GM10847 (cell line): ENCODE measurements around the gene ZNF532.

Experiments used
- POLR2A ChIP-seq: IDR thresholded peaks from 2 replicates; pipeline ENCODE4 v1.6.1; 2011; ENCODE audit not compliant: insufficient read length; ENCODE audit errors: extremely low read depth

The ZNF532 gene

GRCh38 chr18:58843688-58844035, 21.0 kb upstream of the ZNF532 start:
- TF ChIP-seq POLR2A, result no peak

- TF ChIP-seq POLR2A, result no peak
Observed at GRCh38 chr18:58844871-58845270, 19.8 kb upstream of the ZNF532 start.

DNA sequence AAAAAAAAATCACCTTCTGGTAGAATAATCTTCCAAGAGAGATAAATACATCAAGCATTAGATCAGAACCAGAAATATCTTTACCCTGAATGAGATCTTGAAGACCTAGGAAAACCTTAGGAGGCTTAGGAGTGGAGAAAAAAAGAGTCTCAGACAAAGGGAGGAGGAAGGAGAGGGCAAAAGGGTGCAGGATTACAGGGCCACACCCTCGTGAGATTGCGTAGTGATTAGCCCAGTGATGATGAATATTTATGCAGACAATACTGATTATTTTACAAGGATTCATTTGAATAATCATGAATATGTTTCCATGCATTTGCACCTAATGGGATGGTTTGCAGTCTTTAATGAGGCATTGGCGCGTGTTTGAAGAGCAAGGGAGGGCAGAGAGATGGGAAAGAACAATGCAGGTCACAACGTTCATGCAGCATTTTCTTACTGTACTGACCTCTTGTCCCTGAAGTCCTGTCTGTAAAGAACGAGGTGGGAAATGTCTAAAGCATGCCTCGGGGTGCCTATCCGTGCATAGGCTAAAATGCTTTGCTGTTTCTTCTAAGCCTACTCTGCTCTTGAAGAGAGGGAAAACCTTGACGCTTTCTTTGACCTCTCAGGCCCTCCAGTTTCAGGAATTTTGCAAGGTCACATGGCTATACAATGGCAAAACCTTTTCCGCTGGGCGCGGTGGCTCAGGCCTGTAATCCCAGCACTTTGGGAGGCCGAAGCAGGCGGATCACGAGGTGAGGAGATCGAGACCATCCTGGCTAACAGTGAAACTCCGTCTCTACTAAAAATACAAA, 18.6 kb upstream of the ZNF532 start:
- no peak for TF ChIP-seq POLR2A

GRCh38 chr18:58847383-58848071, 17.1 kb upstream of the ZNF532 start:
- TF ChIP-seq POLR2A, result no peak

DNA sequence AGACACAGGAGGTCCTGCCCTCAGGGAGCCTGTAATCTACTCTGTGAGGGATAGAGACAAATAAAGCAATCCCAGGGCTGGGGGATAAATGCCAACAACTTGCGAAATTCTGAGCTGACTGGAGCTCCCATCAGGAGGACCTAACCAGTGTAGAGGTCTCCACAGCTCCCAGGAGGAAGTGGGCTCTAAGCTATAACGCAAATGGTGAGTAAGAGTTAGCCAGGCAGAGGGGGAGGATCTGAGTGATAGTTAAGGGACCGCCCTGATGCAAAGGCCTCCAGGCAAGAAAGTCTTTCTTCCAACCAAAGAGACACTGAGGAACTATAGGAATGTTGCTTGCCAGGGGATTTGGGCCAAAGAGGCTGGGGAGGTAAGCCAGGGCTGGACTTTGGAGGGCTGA, 16.0 kb upstream of the ZNF532 start:
- no peak for TF ChIP-seq POLR2A

DNA sequence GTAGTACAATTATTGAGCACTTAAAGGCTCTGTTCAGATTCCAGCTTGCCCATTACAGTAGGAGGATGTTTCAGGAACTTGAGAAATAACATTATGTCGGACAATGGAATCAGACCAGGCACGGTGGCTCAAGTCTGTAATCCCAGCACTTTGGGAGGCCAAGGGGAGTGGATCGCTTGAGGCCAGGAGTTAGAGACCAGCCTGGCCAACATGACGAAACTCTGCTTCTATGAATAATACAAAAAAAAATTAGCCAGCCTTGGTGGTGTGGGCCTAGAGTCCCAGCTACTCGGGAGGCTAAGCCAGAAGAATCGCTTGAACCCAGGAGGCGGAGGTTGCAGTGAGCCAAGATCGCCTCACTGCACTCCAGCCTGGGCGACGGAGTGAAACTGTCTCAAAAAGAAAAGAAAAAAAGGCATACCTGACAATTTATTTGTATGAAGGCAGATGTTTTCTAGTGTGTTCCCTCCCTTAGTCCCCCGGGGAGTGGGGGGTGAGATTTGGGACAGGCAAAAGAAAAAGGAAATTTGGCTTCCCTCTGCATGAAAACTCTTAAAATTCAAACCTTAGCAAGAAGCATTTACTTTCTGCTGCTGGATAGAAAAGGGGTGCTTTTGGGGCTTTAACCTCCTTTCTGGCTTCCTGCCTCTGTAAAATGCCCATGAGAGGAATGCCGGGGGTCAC, 13.7 kb upstream of the ZNF532 start:
- no peak for TF ChIP-seq POLR2A

DNA sequence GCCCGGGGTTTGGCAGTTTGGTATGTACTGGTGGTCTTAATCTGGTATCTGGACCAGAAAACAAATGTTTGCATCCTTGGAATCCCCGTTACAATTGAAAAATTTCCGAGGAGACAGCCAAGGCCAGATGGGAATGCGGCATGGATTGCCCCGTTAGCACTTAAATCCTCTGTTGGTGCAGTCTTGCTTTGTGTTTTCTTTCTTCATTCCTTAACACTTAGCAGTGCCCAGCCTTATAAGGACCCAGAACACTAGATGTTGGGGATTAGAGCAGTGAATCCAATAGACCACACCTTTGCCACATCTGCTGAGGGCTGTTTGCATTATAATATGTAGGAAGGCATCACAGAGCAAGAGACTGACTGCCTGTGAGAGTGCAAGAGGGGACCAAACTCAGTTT, 12.8 kb upstream of the ZNF532 start:
- no peak for TF ChIP-seq POLR2A

DNA sequence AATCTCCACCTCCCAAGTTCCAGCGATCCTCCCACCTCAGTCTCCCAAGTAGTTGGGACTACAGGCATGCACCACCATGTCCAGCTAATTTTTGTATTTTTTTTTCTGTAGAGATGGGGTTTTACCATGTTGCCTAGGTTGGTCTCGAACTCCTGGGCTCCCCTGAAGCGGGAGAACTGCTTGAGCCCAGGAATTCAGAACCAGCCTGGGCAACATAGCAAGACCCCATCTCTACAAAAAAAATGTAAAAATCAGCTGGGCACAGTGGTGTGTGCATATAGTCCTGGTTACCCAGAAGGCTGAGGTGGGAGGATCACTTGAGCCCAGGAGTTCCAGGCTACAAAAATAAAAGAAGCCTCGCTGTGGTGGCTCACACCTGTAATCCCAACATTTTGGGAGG, 12.0 kb upstream of the ZNF532 start:
- TF ChIP-seq POLR2A, result no peak

DNA sequence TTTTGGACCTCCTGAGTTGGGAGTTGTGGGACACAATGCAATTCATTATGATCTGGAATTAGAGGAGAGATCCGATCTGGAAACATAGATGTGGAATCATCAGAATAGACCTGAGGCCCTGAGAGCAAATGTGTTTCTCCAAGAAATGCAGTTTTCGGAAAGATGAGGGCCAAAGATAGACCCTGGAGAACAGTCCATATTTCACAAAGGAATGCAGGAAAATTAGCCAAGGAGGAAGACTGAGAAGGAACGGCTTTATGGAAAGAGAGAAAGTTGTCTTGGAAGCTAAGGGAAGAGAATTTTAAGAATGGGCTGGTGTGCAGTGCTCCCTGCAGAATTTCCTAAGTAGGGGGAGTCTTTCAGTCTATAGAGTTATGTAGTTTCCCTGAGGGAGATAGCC, 11.1 kb upstream of the ZNF532 start:
- TF ChIP-seq POLR2A, result no peak

GRCh38 chr18:58856881-58857280, 7.8 kb upstream of the ZNF532 start:
- no peak for TF ChIP-seq POLR2A

DNA sequence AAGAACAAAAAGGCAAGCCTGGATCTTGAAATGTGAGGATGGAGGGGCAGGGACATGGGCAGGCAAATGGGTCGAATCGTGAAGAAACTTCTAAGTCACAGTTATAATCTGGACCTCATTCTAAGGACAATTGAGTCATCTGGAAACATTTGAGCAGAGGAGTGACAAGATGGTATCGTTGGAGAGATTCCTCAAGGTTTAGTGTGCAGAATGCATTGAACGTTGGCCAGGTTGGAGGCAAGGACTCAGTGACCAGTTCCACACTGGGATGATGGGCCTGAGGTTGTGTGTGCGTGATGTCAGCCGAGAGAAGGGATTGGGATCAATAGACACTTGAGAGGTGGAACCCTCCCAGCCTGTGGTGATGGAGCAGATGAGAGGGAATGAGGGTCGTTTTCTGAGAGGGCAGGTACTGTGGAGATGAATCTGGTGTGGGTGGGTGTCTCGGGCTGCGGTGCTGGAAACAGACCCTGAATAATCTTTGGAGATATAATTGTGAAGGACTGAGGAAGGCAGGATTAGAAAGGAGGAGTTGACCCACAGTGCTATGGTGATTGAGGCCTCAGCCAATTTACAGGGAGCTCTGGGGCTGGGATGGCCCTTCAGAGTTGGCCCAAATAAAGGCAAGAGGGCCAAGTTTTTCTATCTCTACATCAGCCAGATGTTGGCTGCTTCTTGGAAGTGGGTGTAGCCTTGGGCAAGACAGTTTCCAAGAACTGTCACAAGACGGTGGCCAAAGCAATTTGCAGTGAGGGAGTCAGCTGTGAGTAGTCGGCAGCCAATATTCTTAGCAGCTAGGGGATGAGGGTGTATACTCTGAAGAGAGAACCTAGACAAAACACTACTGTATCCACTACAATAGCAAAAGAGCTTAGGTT, 5.8 kb upstream of the ZNF532 start:
- no peak for TF ChIP-seq POLR2A

DNA sequence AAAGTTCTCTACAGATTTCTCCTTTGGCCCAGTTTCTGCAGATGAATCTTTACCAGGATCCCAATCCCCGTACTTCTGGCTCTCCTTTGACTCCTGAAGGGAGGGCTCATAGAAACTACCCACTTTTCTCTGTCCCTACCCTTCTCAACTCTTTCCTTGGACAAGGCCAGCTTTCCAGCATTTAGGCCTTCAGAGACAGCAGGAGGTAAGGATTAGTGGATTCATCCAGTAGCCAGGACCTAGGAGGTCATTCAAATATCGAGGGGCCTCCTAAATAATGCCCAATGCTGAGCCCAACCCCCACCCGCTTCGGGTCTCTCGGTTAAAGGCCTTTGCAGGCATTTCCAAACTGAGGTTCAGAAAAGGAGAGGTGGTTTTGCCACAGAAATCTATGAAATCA, 4.8 kb upstream of the ZNF532 start:
- TF ChIP-seq POLR2A, result no peak

DNA sequence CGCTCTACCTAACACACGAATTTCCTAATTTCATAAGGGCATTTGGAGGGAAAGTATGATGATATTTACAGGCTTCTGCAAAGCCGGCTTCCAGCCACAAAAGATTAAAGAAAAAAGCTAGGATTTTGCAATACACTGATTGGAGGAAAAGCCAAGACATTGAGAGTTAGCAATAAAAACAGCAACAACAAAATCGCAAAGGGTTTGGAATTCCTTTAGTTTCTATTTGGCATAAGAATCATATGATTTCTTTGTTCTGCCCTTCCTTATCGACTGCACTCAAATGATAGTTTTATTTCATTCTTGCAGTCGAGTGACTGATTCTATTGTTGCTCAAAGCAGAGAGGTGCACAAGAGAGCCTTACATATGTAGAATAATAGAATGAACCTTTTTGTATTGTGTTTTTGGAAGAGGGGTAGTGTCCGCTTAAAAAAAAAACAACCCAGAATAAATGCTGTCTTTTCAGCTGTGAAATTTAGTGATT, 3.9 kb upstream of the ZNF532 start:
- no peak for TF ChIP-seq POLR2A

GRCh38 chr18:58861353-58861752, 3.3 kb upstream of the ZNF532 start:
- no peak for TF ChIP-seq POLR2A

DNA sequence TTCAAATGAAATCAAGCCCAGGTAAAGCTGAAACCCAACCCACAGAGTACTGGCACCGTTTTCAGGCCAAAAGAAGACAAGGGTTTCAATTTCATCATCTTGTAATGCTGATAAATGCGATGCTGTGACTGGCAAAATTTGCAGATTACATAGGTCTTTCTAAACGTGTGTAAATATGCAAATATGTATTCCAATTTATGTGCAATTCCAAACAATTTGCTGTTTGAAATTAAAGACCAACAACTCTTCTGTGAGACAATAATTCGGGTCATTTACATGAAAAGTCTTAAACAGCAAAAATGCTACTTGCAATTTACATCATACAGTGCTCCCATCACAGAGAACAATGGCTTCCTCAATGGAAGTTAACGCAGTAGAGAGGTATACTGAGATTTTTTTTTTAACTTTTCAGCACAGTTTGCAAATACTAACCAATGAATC, 2.8 kb upstream of the ZNF532 start:
- TF ChIP-seq POLR2A, result no peak
